ENCODE measurements around the gene SPEN.
"Not testable (repeated sequence)": the region's sequence is repeated elsewhere in the genome, so short reads cannot be mapped to it uniquely, and the experiment has no call there.

The SPEN gene

DNA sequence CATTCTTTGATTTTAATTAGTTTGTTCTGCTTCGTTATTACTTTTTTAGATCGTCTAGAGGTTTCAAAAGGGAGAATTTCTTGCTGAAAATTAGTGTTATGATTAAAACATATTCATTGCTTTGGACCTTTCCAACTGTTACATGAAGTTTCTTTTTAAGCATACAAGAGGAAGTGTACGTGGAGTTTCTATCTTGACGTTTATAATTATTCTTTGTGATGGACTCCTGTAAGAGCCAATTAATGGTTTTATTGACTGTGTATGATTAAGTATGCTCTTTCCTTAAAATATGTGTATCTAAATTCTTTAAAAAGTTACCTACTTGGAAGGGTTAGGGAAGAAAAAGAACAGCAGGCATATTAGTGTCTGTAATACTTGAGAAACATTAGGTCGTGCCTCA lies 37.8 kb downstream of the SPEN start:
- H3F3A ChIP-seq (ENCODE audit: insufficient read depth, low read length) = no peaks in the 10 kb centered on the region
- H3K4me2 ChIP-seq (ENCODE audit: low read length) = peak overlapping the region; percentile 51
- H3K27ac ChIP-seq (ENCODE audit: low read depth, low read length, poor library complexity, severe bottlenecking) = peak overlapping the region; percentile 79
- H3K27me3 ChIP-seq (ENCODE audit: insufficient read depth, low read length) = no peaks in the 10 kb centered on the region
- H4K20me1 ChIP-seq (ENCODE audit: insufficient read depth, low read length) = no peaks in the 10 kb centered on the region
- peaks cover 97% of the 10 kb centered on the region for H3K79me2 ChIP-seq (ENCODE audit: insufficient read depth, low read length)
- H3K36me3 ChIP-seq (ENCODE audit: insufficient read depth, low read length) = peaks cover 23% of the 10 kb centered on the region; the same call in 1 of the 2 replicates
- H3K9me2 ChIP-seq (ENCODE audit: low read depth, low read length) = no peaks in the 10 kb centered on the region
- no peak overlapping the region for H2AFZ ChIP-seq (ENCODE audit: low read length)
- H3K4me1 ChIP-seq (ENCODE audit: insufficient read depth, low read length, severe bottlenecking) = peaks cover 49% of the 10 kb centered on the region
- H3K4me3 ChIP-seq (ENCODE audit: low read depth, low read length, poor library complexity, severe bottlenecking) = peak overlapping the region; percentile 39
- H3K9ac ChIP-seq (ENCODE audit: low read length) = peak overlapping the region; percentile 31; the same call in 1 of the 2 replicates
- no peaks in the 10 kb centered on the region for H3K9me3 ChIP-seq (ENCODE audit: low read length)
- TF ChIP-seq EZH2 (IDR thresholded peaks at IDR 0.05; ENCODE audit: borderline replicate concordance, low read length) (no peak), CTCF (IDR thresholded peaks at IDR 0.05; ENCODE audit: low read length) (no peak)

DNA sequence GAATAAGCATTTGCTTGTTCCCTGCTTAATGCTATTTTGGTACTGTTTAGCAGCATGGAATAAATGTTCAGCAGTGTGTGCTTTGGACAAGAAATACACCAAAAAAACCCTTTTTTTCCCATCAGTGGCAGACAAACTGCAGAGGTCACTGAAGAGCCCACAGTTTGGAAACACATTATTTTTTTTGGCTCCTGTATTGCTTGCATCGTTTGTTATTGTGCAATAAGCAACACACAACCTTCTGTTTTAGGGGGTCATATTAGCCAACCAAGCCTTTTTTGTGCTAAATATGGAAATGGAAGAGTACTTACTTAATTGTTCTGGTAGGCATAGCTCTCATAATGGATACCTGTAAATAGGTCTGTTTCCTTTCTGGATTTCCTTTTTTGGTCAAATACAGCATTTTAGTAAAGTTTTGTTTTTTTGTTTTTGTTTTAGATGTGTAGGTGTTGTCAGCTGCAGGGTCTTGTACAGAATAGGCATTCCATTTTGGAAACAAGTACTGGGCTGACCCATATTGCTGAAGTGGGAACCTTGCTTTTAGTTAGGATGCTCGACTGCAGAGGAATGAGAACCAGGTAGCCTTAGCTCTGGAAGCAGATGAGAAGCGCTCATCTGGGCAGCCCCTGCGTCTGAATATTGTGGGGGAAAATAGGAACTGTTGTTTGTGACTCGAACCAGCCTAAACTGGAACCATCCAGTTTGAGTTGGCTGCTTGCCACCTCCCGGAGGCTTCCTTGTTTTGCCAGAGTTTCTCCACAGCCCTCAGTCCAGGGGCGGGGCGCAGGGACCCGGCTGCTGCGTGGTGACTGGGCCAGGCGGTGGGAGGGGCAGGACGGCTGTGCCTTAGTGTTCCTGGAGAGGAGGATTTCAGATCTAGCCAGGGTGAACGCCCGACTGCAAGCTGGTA lies 38.4 kb downstream of the SPEN start:
- H3K4me2 ChIP-seq (ENCODE audit: low read length) = peak overlapping the region; percentile 51
- H2AFZ ChIP-seq (ENCODE audit: low read length) = no peak overlapping the region
- peak overlapping the region; percentile 31; the same call in 1 of the 2 replicates for H3K9ac ChIP-seq (ENCODE audit: low read length)
- no peak for TF ChIP-seq EZH2 (IDR thresholded peaks at IDR 0.05; ENCODE audit: borderline replicate concordance, low read length)
- TF ChIP-seq CTCF (IDR thresholded peaks at IDR 0.05; ENCODE audit: low read length) = no peak; the same call in 1 of the 2 replicates
- H3K4me3 ChIP-seq (ENCODE audit: low read depth, low read length, poor library complexity, severe bottlenecking) = peak overlapping the region; percentile 39
- no peaks in the 10 kb centered on the region for H4K20me1 ChIP-seq (ENCODE audit: insufficient read depth, low read length)
- no peaks in the 10 kb centered on the region for H3F3A ChIP-seq (ENCODE audit: insufficient read depth, low read length)
- H3K9me3 ChIP-seq (ENCODE audit: low read length) = no peaks in the 10 kb centered on the region
- no peaks in the 10 kb centered on the region for H3K9me2 ChIP-seq (ENCODE audit: low read depth, low read length)
- peak overlapping the region; percentile 79 for H3K27ac ChIP-seq (ENCODE audit: low read depth, low read length, poor library complexity, severe bottlenecking)
- no peaks in the 10 kb centered on the region for H3K27me3 ChIP-seq (ENCODE audit: insufficient read depth, low read length)
- peaks cover 49% of the 10 kb centered on the region for H3K4me1 ChIP-seq (ENCODE audit: insufficient read depth, low read length, severe bottlenecking)
- H3K79me2 ChIP-seq (ENCODE audit: insufficient read depth, low read length) = peaks cover 97% of the 10 kb centered on the region
- peaks cover 27% of the 10 kb centered on the region; the same call in 1 of the 2 replicates for H3K36me3 ChIP-seq (ENCODE audit: insufficient read depth, low read length)

GRCh38 chr1:15886611-15887167 lies 39.2 kb downstream of the SPEN start:
- Histone ChIP-seq H3K9ac (ENCODE audit: low read length) (no peak overlapping the region; the same call in 1 of the 2 replicates), H3K9me3 (ENCODE audit: low read length) (no peaks in the 10 kb centered on the region), H3K4me3 (ENCODE audit: low read depth, low read length, poor library complexity, severe bottlenecking) (peak overlapping the region; percentile 39), H2AFZ (ENCODE audit: low read length) (no peak overlapping the region), H3K27me3 (ENCODE audit: insufficient read depth, low read length) (no peaks in the 10 kb centered on the region), H3K4me2 (ENCODE audit: low read length) (peak overlapping the region; percentile 51), H3K79me2 (ENCODE audit: insufficient read depth, low read length) (peaks cover 96% of the 10 kb centered on the region), H3K36me3 (ENCODE audit: insufficient read depth, low read length) (peaks cover 23% of the 10 kb centered on the region; the same call in 1 of the 2 replicates), H3F3A (ENCODE audit: insufficient read depth, low read length) (no peaks in the 10 kb centered on the region), H3K9me2 (ENCODE audit: low read depth, low read length) (no peaks in the 10 kb centered on the region), H4K20me1 (ENCODE audit: insufficient read depth, low read length) (no peaks in the 10 kb centered on the region), H3K4me1 (ENCODE audit: insufficient read depth, low read length, severe bottlenecking) (peaks cover 49% of the 10 kb centered on the region), H3K27ac (ENCODE audit: low read depth, low read length, poor library complexity, severe bottlenecking) (peak overlapping the region; percentile 79)
- TF ChIP-seq CTCF (IDR thresholded peaks at IDR 0.05; ENCODE audit: low read length) (no peak), EZH2 (IDR thresholded peaks at IDR 0.05; ENCODE audit: borderline replicate concordance, low read length) (no peak)

GRCh38 chr1:15892857-15893599 lies 45.5 kb downstream of the SPEN start:
- H3K9me2 ChIP-seq (ENCODE audit: low read depth, low read length); H3K9me3 ChIP-seq (ENCODE audit: low read length); H3K27me3 ChIP-seq (ENCODE audit: insufficient read depth, low read length); H3K4me2 ChIP-seq (ENCODE audit: low read length); H3K4me3 ChIP-seq (ENCODE audit: low read depth, low read length, poor library complexity, severe bottlenecking); H3F3A ChIP-seq (ENCODE audit: insufficient read depth, low read length); H2AFZ ChIP-seq (ENCODE audit: low read length); H4K20me1 ChIP-seq (ENCODE audit: insufficient read depth, low read length); H3K9ac ChIP-seq (ENCODE audit: low read length): not testable (repeated sequence)
- Histone ChIP-seq H3K27ac (ENCODE audit: low read depth, low read length, poor library complexity, severe bottlenecking) (peak overlapping the region; percentile 51), H3K36me3 (ENCODE audit: insufficient read depth, low read length) (peaks cover 26% of the 10 kb centered on the region; the same call in 1 of the 2 replicates), H3K79me2 (ENCODE audit: insufficient read depth, low read length) (peaks cover 97% of the 10 kb centered on the region), H3K4me1 (ENCODE audit: insufficient read depth, low read length, severe bottlenecking) (peaks cover 15% of the 10 kb centered on the region)
